Endothelial cell of umbilical vein (primary cell): ENCODE measurements around the gene MYLK. TPM values are rescaled to one million over a fixed set of nuclear protein-coding genes. Genes with fewer than 3 reads are reported as not detected.

Experiments used
- BruUV-seq: library from RNA; stranded (reverse); fragments of 400-500 nt; replicated peaks from 2 replicates; lab custom pipeline; 2021; lab: Mats Ljungman, UMichigan
- CTCF ChIA-PET: fragments of 300-600, 350-600 bp; sonication (Branson Sonifier 250); formaldehyde crosslinking; loops from one replicate; lab custom pipeline; 2021; ENCODE audit warnings: antibody characterized with exemption, inconsistent platforms; lab: Charles Lee
- POLR2A ChIA-PET: fragments of 300-600, 350-600 bp; sonication (Branson Sonifier 250); formaldehyde crosslinking; loops from one replicate; lab custom pipeline; 2021; ENCODE audit warnings: antibody characterized with exemption, inconsistent platforms; lab: Charles Lee
- DNase-seq: peaks from one replicate; pipeline ENCODE4 v3.0.0-alpha.2; 2011; ENCODE audit warnings: low read depth, low spot score
- FAIRE-seq: peaks from 2 replicates; lab custom pipeline; 2011; peaks lifted over from hg19 to GRCh38; lab: Jason Lieb, UNC
- H2AFZ ChIP-seq: 2 replicates; pipeline ENCODE4 v1.6.0; 2012; ENCODE audit warnings: low read depth, low read length, control low read depth, inconsistent platforms
- H3K27ac ChIP-seq: 2 replicates; pipeline ENCODE4 v1.5.1; 2011; ENCODE audit warnings: low read depth, mild to moderate bottlenecking, control low read depth, low read length, moderate library complexity; ENCODE audit not compliant: insufficient read depth
- H3K27me3 ChIP-seq, 2 experiments: 2 replicates each; pipeline versions ENCODE4 v1.6.0 to v1.6.1; 2011; ENCODE audit warnings: low read length in 2 of 2, mixed read lengths in 1 of 2; ENCODE audit not compliant: control insufficient read depth in 2 of 2, insufficient read depth in 2 of 2
- H3K36me3 ChIP-seq, 2 experiments: 2 replicates in 1 of 2; 3 replicates in 1 of 2; pipeline ENCODE4 v1.5.1; 2011; ENCODE audit warnings: low read length in 2 of 2, mild to moderate bottlenecking in 1 of 2, moderate library complexity in 1 of 2; ENCODE audit not compliant: control insufficient read depth in 2 of 2, insufficient read depth in 2 of 2; ENCODE audit errors: extremely low read depth in 1 of 2
- H3K4me1 ChIP-seq: 3 replicates; pipeline ENCODE4 v1.5.1; 2011; ENCODE audit warnings: mild to moderate bottlenecking, low read length; ENCODE audit not compliant: control insufficient read depth, insufficient read depth; ENCODE audit errors: extremely low read depth
- H3K4me2 ChIP-seq: 2 replicates; pipeline ENCODE4 v1.6.1; 2011; ENCODE audit warnings: low read length, control low read depth, mixed read lengths; ENCODE audit not compliant: insufficient read depth
- H3K4me3 ChIP-seq, 3 experiments: fragments of 200-600 bp in 1 of 3; sonication (generic), shearing (Covaris generic) in 1 of 3; replicated peaks in 1 of 3; 2 replicates each; pipeline ENCODE4 v1.5.1; 2011 to 2016; ENCODE audit warnings: control low read depth in 3 of 3, low read length in 3 of 3, mild to moderate bottlenecking in 2 of 3, inconsistent platforms in 1 of 3, low read depth in 1 of 3, moderate library complexity in 1 of 3; ENCODE audit not compliant: insufficient read depth in 1 of 3
- H3K79me2 ChIP-seq: 2 replicates; pipeline ENCODE4 v1.6.0; 2012; ENCODE audit warnings: low read length, inconsistent platforms; ENCODE audit not compliant: control insufficient read depth, insufficient read depth
- H3K9ac ChIP-seq: replicated peaks from 2 replicates; pipeline ENCODE3; 2011; ENCODE audit warnings: low read length, control low read depth; ENCODE audit not compliant: insufficient read depth; ENCODE audit errors: extremely low read depth
- H3K9me1 ChIP-seq: replicated peaks from 3 replicates; pipeline ENCODE4 v1.6.0; 2011; ENCODE audit warnings: mild to moderate bottlenecking, low read length; ENCODE audit not compliant: control insufficient read depth, insufficient read depth; ENCODE audit errors: extremely low read depth
- H3K9me3 ChIP-seq: replicated peaks from 2 replicates; pipeline ENCODE4 v1.5.1; 2012; ENCODE audit warnings: low read length, inconsistent platforms; ENCODE audit not compliant: control insufficient read depth, insufficient read depth
- H4K20me1 ChIP-seq: replicated peaks from 2 replicates; pipeline ENCODE3; 2011; ENCODE audit warnings: mild to moderate bottlenecking, low read length; ENCODE audit not compliant: control insufficient read depth, insufficient read depth; ENCODE audit errors: extremely low read depth
- EZH2 ChIP-seq: IDR thresholded peaks from 2 replicates; pipeline ENCODE4 v1.6.1; 2012; ENCODE audit warnings: borderline replicate concordance, low read depth, mild to moderate bottlenecking, moderate library complexity, low read length, inconsistent platforms; ENCODE audit not compliant: severe bottlenecking
- FOS ChIP-seq: IDR thresholded peaks from 2 replicates; pipeline ENCODE4 v1.6.1; 2011; ENCODE audit warnings: mild to moderate bottlenecking, low read length, moderate library complexity, borderline replicate concordance; ENCODE audit not compliant: insufficient read depth
- GATA2 ChIP-seq: IDR thresholded peaks from 2 replicates; pipeline ENCODE4 v1.7.0; 2011; ENCODE audit warnings: low read depth, mild to moderate bottlenecking, moderate library complexity, mixed read lengths, low read length; ENCODE audit not compliant: insufficient read length, insufficient read depth
- JUN ChIP-seq: IDR thresholded peaks from 2 replicates; pipeline ENCODE4 v1.6.1; 2011; ENCODE audit warnings: borderline replicate concordance, low read depth; ENCODE audit not compliant: insufficient read length, insufficient read depth
- MYC ChIP-seq: IDR thresholded peaks from one replicate; pipeline ENCODE4 v1.6.1; 2011; ENCODE audit warnings: mild to moderate bottlenecking, low read depth, low read length
- POLR2A ChIP-seq: IDR thresholded peaks from 2 replicates; pipeline ENCODE4 v1.6.1; 2012; ENCODE audit warnings: low read depth, mild to moderate bottlenecking, control low read depth, low read length
- POLR2AphosphoS5 ChIP-seq: IDR thresholded peaks from 2 replicates; pipeline ENCODE4 v1.6.1; 2012; ENCODE audit warnings: low read depth, mild to moderate bottlenecking, control low read depth, low read length, moderate library complexity; ENCODE audit not compliant: insufficient read depth
- dilution Hi-C: fragments of 300-500 bp; cut with MboI; formaldehyde crosslinking; loops from one replicate; pipeline ENCODE4 v1.15.0; 2019; ENCODE audit warnings: low sequenced_read_pairs; ENCODE audit not compliant: extremely low pct_ligation_motif_present
- intact Hi-C: fragments of 100-400 bp; cut with micrococcal nuclease; formaldehyde crosslinking; loops from one replicate; pipeline ENCODE4 v1.10.0; 2022
- polyA plus RNA-seq, 4 experiments: library from polyadenylated mRNA; depleted of rRNA in 3 of 4; stranded (reverse) in 3 of 4; unstranded in 1 of 4; fragments of >200 nt; gene quantifications; 2 replicates each; pipeline versions ENCODE4 v1.2.1 to v1.2.3, GENCODE V29; 2011 to 2012; ENCODE audit warnings: missing spikeins in 1 of 4
- total RNA-seq: library from RNA; stranded (reverse); gene quantifications from 2 replicates; pipeline ENCODE4 v1.2.3, GENCODE V29; 2021
- TF ChIP-seq, protein P1 (sequence below): IDR thresholded peaks from 2 replicates; pipeline ENCODE4 v1.6.1; 2011; ENCODE audit not compliant: insufficient read depth, insufficient read length
- TF ChIP-seq, protein P2 (sequence below), 2 donors: IDR thresholded peaks; 1 replicate in 1 of 2; 2 replicates in 1 of 2; pipeline ENCODE4 v1.5.1; 2011; ENCODE audit warnings: low read length in 2 of 2, mild to moderate bottlenecking in 2 of 2, moderate library complexity in 2 of 2, control low read depth in 1 of 2, inconsistent platforms in 1 of 2, low read depth in 1 of 2; ENCODE audit not compliant: insufficient read depth in 1 of 2; ENCODE audit errors: extremely low read depth in 1 of 2

Gene MYLK
- total and polyA plus RNA-seq, 2 donors (not counting 3 experiments of a cell fraction or from before 2014, with no cell fraction given) = 10.0 to 22.2 TPM

DNA sequence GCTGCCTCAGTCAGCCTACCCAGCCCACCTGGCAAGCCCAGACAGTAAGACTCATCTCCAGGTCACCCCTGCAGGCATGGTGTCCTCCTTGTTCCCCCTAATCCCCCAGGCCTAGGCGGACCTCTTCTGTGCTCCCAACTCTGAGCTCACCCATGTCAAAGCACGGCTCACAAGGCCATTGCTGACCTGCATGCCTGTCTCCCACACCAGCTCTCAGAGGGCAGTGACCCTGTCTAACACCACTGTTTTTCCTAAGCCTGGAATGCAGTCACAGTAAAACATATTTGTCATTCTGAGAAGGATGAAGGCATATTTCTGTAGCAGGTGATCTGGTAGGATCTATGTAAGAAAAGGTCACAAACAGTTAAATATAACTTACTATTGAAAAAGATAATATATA lies 189.0 kb downstream of the MYLK start:
- Histone ChIP-seq H3K36me3 (no peaks in the 10 kb centered on the region), H2AFZ (no peak overlapping the region), H3K27ac (no peak overlapping the region), H3K9me3 (no peaks in the 10 kb centered on the region), H3K9ac (no peak overlapping the region), H3K9me1 (no peaks in the 10 kb centered on the region), H4K20me1 (no peaks in the 10 kb centered on the region), H3K79me2 (no peaks in the 10 kb centered on the region), H3K4me1 (peaks cover 49% of the 10 kb centered on the region), H3K4me3 (no peak overlapping the region), H3K27me3 (no peaks in the 10 kb centered on the region), H3K4me2 (peak overlapping the region; percentile 23)
- no TSS peak for BruUV-seq
- DNase-seq (peak; percentile 29), FAIRE-seq (peak; percentile 40)
- dilution Hi-C loops = no loop called here
- no peak for TF ChIP-seq EZH2
- TF ChIP-seq, protein P1, sequence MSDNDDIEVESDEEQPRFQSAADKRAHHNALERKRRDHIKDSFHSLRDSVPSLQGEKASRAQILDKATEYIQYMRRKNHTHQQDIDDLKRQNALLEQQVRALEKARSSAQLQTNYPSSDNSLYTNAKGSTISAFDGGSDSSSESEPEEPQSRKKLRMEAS = no peak
- TF ChIP-seq FOS = no peak
- no peak for TF ChIP-seq POLR2A
- TF ChIP-seq POLR2AphosphoS5 = no peak
- TF ChIP-seq, protein P2, sequence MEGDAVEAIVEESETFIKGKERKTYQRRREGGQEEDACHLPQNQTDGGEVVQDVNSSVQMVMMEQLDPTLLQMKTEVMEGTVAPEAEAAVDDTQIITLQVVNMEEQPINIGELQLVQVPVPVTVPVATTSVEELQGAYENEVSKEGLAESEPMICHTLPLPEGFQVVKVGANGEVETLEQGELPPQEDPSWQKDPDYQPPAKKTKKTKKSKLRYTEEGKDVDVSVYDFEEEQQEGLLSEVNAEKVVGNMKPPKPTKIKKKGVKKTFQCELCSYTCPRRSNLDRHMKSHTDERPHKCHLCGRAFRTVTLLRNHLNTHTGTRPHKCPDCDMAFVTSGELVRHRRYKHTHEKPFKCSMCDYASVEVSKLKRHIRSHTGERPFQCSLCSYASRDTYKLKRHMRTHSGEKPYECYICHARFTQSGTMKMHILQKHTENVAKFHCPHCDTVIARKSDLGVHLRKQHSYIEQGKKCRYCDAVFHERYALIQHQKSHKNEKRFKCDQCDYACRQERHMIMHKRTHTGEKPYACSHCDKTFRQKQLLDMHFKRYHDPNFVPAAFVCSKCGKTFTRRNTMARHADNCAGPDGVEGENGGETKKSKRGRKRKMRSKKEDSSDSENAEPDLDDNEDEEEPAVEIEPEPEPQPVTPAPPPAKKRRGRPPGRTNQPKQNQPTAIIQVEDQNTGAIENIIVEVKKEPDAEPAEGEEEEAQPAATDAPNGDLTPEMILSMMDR (IDR thresholded peaks at IDR 0.05; ENCODE audit: extremely low read depth in 1 of 2, insufficient read depth in 1 of 2, low read depth in 1 of 2, low read length in 2 of 2) = no peak
- no peak for TF ChIP-seq JUN
- no peak for TF ChIP-seq GATA2
- TF ChIP-seq MYC = no peak
- CTCF ChIA-PET = interaction anchor here (0.8 to 7.9 kb wide), 9 partner anchors 12 to 53 kb away, joined by 3 to 106 read pairs (median 6); no protein-coding TSS in a partner anchor
- intact Hi-C loops = no loop called here
- POLR2A ChIA-PET = no interaction called here
